GM18861 (cell line): Measurements from ENCODE around the gene H6PD.

ENCODE experiments used
- ATAC-seq: cut with Tn5 transposase; IDR thresholded peaks from one replicate; pipeline ENCODE4 v1.9.1; 2021; ENCODE audit not compliant: unreplicated experiment

Gene H6PD

GRCh38 chr1:9314711-9315379, 80.3 kb downstream of the H6PD start:
- ATAC-seq: no peak

GRCh38 chr1:9315411-9316079, 81.0 kb downstream of the H6PD start:
- no peak for ATAC-seq

GRCh38 chr1:9316080-9316444, 81.5 kb downstream of the H6PD start:
- no peak for ATAC-seq

- ATAC-seq: no peak
These were observed 81.9 kb downstream of the H6PD start for GRCh38 chr1:9316512-9316911.

- ATAC-seq: no peak
These were observed 82.5 kb downstream of the H6PD start for GRCh38 chr1:9317072-9317471.

- ATAC-seq: no peak
These were observed 83.2 kb downstream of the H6PD start for GRCh38 chr1:9317591-9318417.

- ATAC-seq: no peak
These were observed 84.7 kb downstream of the H6PD start for GRCh38 chr1:9319208-9319788.

GRCh38 chr1:9319789-9320519, 85.4 kb downstream of the H6PD start:
- no peak for ATAC-seq
